KBM-7 (cell line): Measurements from ENCODE around the gene CLDN10.
A peak's percentile ranks its signal among the peaks of the same experiment; 100 is the strongest.
"Not testable (repeated sequence)": the region's sequence is repeated elsewhere in the genome, so short reads cannot be mapped to it uniquely, and the experiment has no call there.

Source experiments
- DNase-seq: peaks from one replicate; pipeline ENCODE4 v3.0.0-alpha.2; 2015
- in situ Hi-C: fragments of 300-500 bp; cut with MboI; formaldehyde crosslinking; loops from 2 replicates; pipeline ENCODE4 v1.14.3; 2020; ENCODE audit warnings: low sequenced_read_pairs, low pct_unique_long_range_greater_than_20kb, mixed read lengths

Gene CLDN10

GRCh38 chr13:95552539-95553441 lies at the start of gene CLDN10:
Gene CLDN10 (plus strand): TSS chr13:95552720. CDS start chr13:95552754, 34 bp downstream.
- DNase-seq, result no peak
- in situ Hi-C loops, result no loop called here

- no peak for DNase-seq
- in situ Hi-C loops, result no loop called here
Measured at GRCh38 chr13:95503662-95504061, 48.9 kb upstream of the CLDN10 start.

GRCh38 chr13:95505265-95505664 lies 47.3 kb upstream of the CLDN10 start:
- no peak for DNase-seq
- in situ Hi-C loops, result no loop called here

- DNase-seq, result no peak
- in situ Hi-C loops, result no loop called here
Measured at GRCh38 chr13:95505986-95506385, 46.5 kb upstream of the CLDN10 start.

- no peak for DNase-seq
- in situ Hi-C loops, result no loop called here
Measured at GRCh38 chr13:95507991-95508390, 44.5 kb upstream of the CLDN10 start.

GRCh38 chr13:95508996-95509395 lies 43.5 kb upstream of the CLDN10 start:
- DNase-seq, result no peak
- in situ Hi-C loops, result no loop called here

GRCh38 chr13:95509521-95510310 lies 42.8 kb upstream of the CLDN10 start:
- in situ Hi-C loops, result no loop called here
- no peak for DNase-seq

GRCh38 chr13:95510950-95511349 lies 41.6 kb upstream of the CLDN10 start:
- in situ Hi-C loops, result no loop called here

GRCh38 chr13:95512424-95512823 lies 40.1 kb upstream of the CLDN10 start:
- in situ Hi-C loops, result no loop called here
- no peak for DNase-seq

More at GRCh38 chr13:95510950-95511349, 41.6 kb upstream of the CLDN10 start:
- no peak for DNase-seq

GRCh38 chr13:95512957-95513356 lies 39.6 kb upstream of the CLDN10 start:
- in situ Hi-C loops, result no loop called here
- DNase-seq, result no peak

- DNase-seq, in situ Hi-C loops: not testable (repeated sequence)
Measured at GRCh38 chr13:95515606-95516005, 36.9 kb upstream of the CLDN10 start.

GRCh38 chr13:95516021-95516420 lies 36.5 kb upstream of the CLDN10 start:
- in situ Hi-C loops, result no loop called here
- no peak for DNase-seq

- in situ Hi-C loops, result no loop called here
- no peak for DNase-seq
Measured at GRCh38 chr13:95516492-95516891, 36.0 kb upstream of the CLDN10 start.

GRCh38 chr13:95523598-95523997 lies 28.9 kb upstream of the CLDN10 start:
- in situ Hi-C loops, result no loop called here
- no peak for DNase-seq

GRCh38 chr13:95524264-95524901 lies 28.1 kb upstream of the CLDN10 start:
- no peak for DNase-seq
- in situ Hi-C loops, result no loop called here

GRCh38 chr13:95527955-95528354 lies 24.6 kb upstream of the CLDN10 start:
- DNase-seq, result no peak
- in situ Hi-C loops, result no loop called here

GRCh38 chr13:95530178-95530577 lies 22.3 kb upstream of the CLDN10 start:
- in situ Hi-C loops, result no loop called here
- DNase-seq, result peak; percentile 83

- in situ Hi-C loops, result no loop called here
Measured at GRCh38 chr13:95533545-95534160, 18.9 kb upstream of the CLDN10 start.

GRCh38 chr13:95535243-95535642 lies 17.3 kb upstream of the CLDN10 start:
- DNase-seq, result no peak
- in situ Hi-C loops, result no loop called here

More at GRCh38 chr13:95533545-95534160, 18.9 kb upstream of the CLDN10 start:
- DNase-seq, result no peak
